K562 (cell line): Measurements from ENCODE around the gene EIPR1. TPM values are rescaled to one million over a fixed set of nuclear protein-coding genes. Genes with fewer than 3 reads are reported as not detected.

Source experiments
- ATAC-seq: fragments of 200-7000 bp; cut with Tn5 transposase; 3 replicates; pipeline ENCODE4 v1.9.1; 2020; ENCODE audit warnings: moderate library complexity
- BruUV-seq: library from RNA; stranded (reverse); fragments of 400-500 nt; replicated peaks from 2 replicates; lab custom pipeline; 2021; lab: Mats Ljungman, UMichigan
- CTCF ChIA-PET: fragments of 300-600 bp; formaldehyde crosslinking; extraction: SDS; loops from one replicate; lab custom pipeline; 2021; ENCODE audit warnings: low intra/inter-chr PET ratio; lab: Yijun Ruan, JAX
- POLR2A ChIA-PET: fragments of 300-600, 350-650 bp; sonication (Branson Sonifier 250); formaldehyde crosslinking; extraction: SDS; loops from one replicate; lab custom pipeline; 2021; ENCODE audit warnings: antibody characterized with exemption, inconsistent platforms; lab: Yijun Ruan, JAX
- DNase-seq, 4 experiments: peaks; one replicate each; pipeline versions ENCODE4 v3.0.0 to v3.0.0-alpha.2; 2011 to 2018; ENCODE audit warnings: low spot score in 3 of 4, mixed read lengths in 3 of 4; ENCODE audit errors: extremely low read depth in 1 of 4
- FAIRE-seq: peaks from 2 replicates; lab custom pipeline; 2011; peaks lifted over from hg19 to GRCh38; lab: Jason Lieb, UNC
- H2AFZ ChIP-seq: 2 replicates; pipeline ENCODE4 v1.6.0; 2011; ENCODE audit warnings: low read depth, low read length, control low read depth, inconsistent platforms
- H3K27ac ChIP-seq: fragments of 200-600 bp; 3 replicates; pipeline ENCODE4 v1.8.0; 2011; ENCODE audit warnings: low read depth, mild to moderate bottlenecking, control low read depth, inconsistent platforms, low read length, moderate library complexity, mixed read lengths; ENCODE audit errors: extremely low read depth
- H3K27me3 ChIP-seq, 2 experiments: fragments of 300-600 bp in 1 of 2; 2 replicates in 1 of 2; 3 replicates in 1 of 2; pipeline versions ENCODE4 v1.6.0 to v1.8.0; 2011; ENCODE audit warnings: inconsistent platforms in 2 of 2, low read length in 2 of 2, mild to moderate bottlenecking in 1 of 2, mixed read lengths in 1 of 2, moderate library complexity in 1 of 2; ENCODE audit not compliant: control insufficient read depth in 2 of 2, insufficient read depth in 2 of 2
- H3K36me3 ChIP-seq: fragments of 300-600 bp; 3 replicates; pipeline ENCODE4 v1.8.0; 2011; ENCODE audit warnings: mild to moderate bottlenecking, low read length, inconsistent platforms; ENCODE audit not compliant: control insufficient read depth, insufficient read depth
- H3K4me1 ChIP-seq, 2 experiments: fragments of 200-600 bp in 1 of 2; replicated peaks in 1 of 2; 2 replicates in 1 of 2; 3 replicates in 1 of 2; pipeline versions ENCODE4 v1.5.1 to v1.8.0; 2011; ENCODE audit warnings: inconsistent platforms in 2 of 2, low read length in 2 of 2, mild to moderate bottlenecking in 1 of 2, mixed read lengths in 1 of 2, moderate library complexity in 1 of 2; ENCODE audit not compliant: control insufficient read depth in 2 of 2, insufficient read depth in 2 of 2
- H3K4me2 ChIP-seq: 2 replicates; pipeline ENCODE4 v1.6.1; 2011; ENCODE audit warnings: low read length, control low read depth, inconsistent platforms, mixed read lengths; ENCODE audit not compliant: insufficient read depth
- H3K4me3 ChIP-seq: fragments of 200-600 bp; sonication (generic), shearing (Covaris generic); 2 replicates; pipeline ENCODE4 v1.5.1; 2016; ENCODE audit warnings: control low read depth, inconsistent platforms
- H3K79me2 ChIP-seq: fragments of 200-600 bp; 3 replicates; pipeline ENCODE4 v1.8.0; 2011; ENCODE audit warnings: low read length, inconsistent platforms; ENCODE audit not compliant: control insufficient read depth, insufficient read depth
- H3K9ac ChIP-seq, 2 experiments: 2 replicates each; pipeline versions ENCODE4 v1.6.0 to v1.6.1; 2011; ENCODE audit warnings: low read depth in 2 of 2, low read length in 2 of 2, control low read depth in 1 of 2, inconsistent platforms in 1 of 2, mild to moderate bottlenecking in 1 of 2, mixed read lengths in 1 of 2; ENCODE audit not compliant: insufficient read depth in 1 of 2
- H3K9me1 ChIP-seq: one replicate; pipeline ENCODE4 v1.6.0; 2011; ENCODE audit warnings: inconsistent platforms, mild to moderate bottlenecking, low read length, moderate library complexity; ENCODE audit not compliant: control insufficient read depth, insufficient read depth
- H3K9me3 ChIP-seq: replicated peaks from 2 replicates; pipeline ENCODE4 v1.5.1; 2011; ENCODE audit warnings: low read depth, low read length, inconsistent platforms; ENCODE audit not compliant: control insufficient read depth, insufficient read depth
- H4K20me1 ChIP-seq: replicated peaks from 2 replicates; pipeline ENCODE4 v1.6.1; 2011; ENCODE audit warnings: low read length, inconsistent platforms, mixed read lengths; ENCODE audit not compliant: control insufficient read depth, insufficient read depth
- KDM2B ChIP-seq: fragments of 250-450 bp; sonication (Bioruptor Pico); IDR thresholded peaks from 2 replicates; pipeline ENCODE4 v1.8.0; 2021; ENCODE audit warnings: mild to moderate bottlenecking, moderate library complexity
- LEF1 ChIP-seq: fragments of 450-650 bp; IDR thresholded peaks from 2 replicates; pipeline ENCODE4 v1.6.1; 2016; ENCODE audit warnings: mild to moderate bottlenecking
- NFYB ChIP-seq: IDR thresholded peaks from 2 replicates; pipeline ENCODE4 v1.6.1; 2011; ENCODE audit warnings: mild to moderate bottlenecking, moderate library complexity; ENCODE audit not compliant: insufficient read length; ENCODE audit errors: extremely low read depth
- RBM34 ChIP-seq: fragments of 200-400 bp; formaldehyde crosslinking; IDR thresholded peaks from 2 replicates; pipeline ENCODE4 v1.6.1; 2018; ENCODE audit warnings: low read length, borderline replicate concordance; ENCODE audit not compliant: insufficient read depth
- ZNF41 ChIP-seq: fragments of 250-450 bp; sonication (Bioruptor Pico); conservative IDR thresholded peaks from 2 replicates; pipeline ENCODE4 v1.4.0; 2020; ENCODE audit warnings: mild to moderate bottlenecking
- ZNF592 ChIP-seq: fragments of 450-650 bp; IDR thresholded peaks from 2 replicates; pipeline ENCODE4 v1.6.1; 2017; ENCODE audit warnings: antibody characterized with exemption, mild to moderate bottlenecking
- WGBS: fragments of 100-300 bp; shearing (Covaris generic); methylation state at CpG from one replicate; pipeline ENCODE4 v1.1.6; 2016; ENCODE audit warnings: low coverage, mixed read lengths; ENCODE audit not compliant: insufficient coverage; ENCODE audit errors: missing lambda C conversion rate; 5-methylcytosine and 5-hydroxymethylcytosine counted together
- in situ Hi-C: fragments of 300-500 bp; cut with MboI; formaldehyde crosslinking; loops from 4 replicates; pipeline ENCODE4 v1.15.0; 2018; ENCODE audit warnings: inconsistent platforms, mixed read lengths
- intact Hi-C: fragments of 100-400 bp; cut with micrococcal nuclease; formaldehyde crosslinking; loops from 2 replicates; pipeline ENCODE4 v1.14.2; 2022
- polyA plus RNA-seq, 8 experiments: library from polyadenylated mRNA; depleted of rRNA in 4 of 8; stranded (reverse) in 5 of 8; unstranded in 3 of 8; fragments of >200 nt; fragmentation: Nextera tagmentation in 2 of 8; fragmentation: Illumina TruSeq in 1 of 8; extraction: Ambion mirVana in 2 of 8; extraction: Trizol in 1 of 8; gene quantifications; 2 replicates each; pipeline versions ENCODE4 v1.2.1 to v1.2.3, GENCODE V29; 2011 to 2014; ENCODE audit warnings: inconsistent platforms in 1 of 8, missing spikeins in 1 of 8
- total RNA-seq, 7 experiments: library from RNA; depleted of rRNA in 6 of 7; stranded (reverse); fragments of >200 nt in 6 of 7; fragmentation: Illumina TruSeq in 2 of 7; extraction: Trizol in 2 of 7; gene quantifications; 2 replicates each; pipeline versions ENCODE4 v1.2.1 to v1.2.3, GENCODE V29; 2011 to 2021; ENCODE audit warnings: low replicate concordance in 1 of 7
- TF ChIP-seq, protein P1 (sequence below), 2 experiments: fragments of 450-650 bp; IDR thresholded peaks; 2 replicates each; pipeline ENCODE4 v1.6.1; 2016; ENCODE audit warnings: mild to moderate bottlenecking in 2 of 2, borderline replicate concordance in 1 of 2, low read depth in 1 of 2, moderate library complexity in 1 of 2

The EIPR1 gene
- total and polyA plus RNA-seq, 9 of the 15 experiments (the other 6 are each of a cell fraction or from before 2014, with no cell fraction given): 19.9 to 54.4 (median 35.9) TPM

DNA sequence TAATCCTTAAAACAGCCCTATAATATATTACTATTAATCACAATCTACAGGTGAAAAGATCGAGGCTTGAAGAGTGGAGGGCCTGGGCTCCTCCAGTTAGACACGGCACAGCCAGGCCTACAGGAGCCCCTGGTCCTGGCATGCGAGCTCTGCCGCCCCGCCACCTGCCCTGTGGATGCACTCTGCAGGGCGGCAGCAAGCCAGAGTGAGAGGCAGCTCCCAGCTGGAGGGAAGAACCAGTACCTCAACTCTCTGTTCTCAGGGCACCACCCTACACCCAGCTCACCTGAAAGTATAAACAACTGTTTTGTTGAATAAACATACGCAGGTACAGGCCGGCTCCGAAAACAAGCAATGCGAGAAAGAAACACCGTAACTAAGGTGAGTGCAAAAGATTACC, 34.6 kb downstream of the EIPR1 start:
- WGBS: 92% methylated on average over 10 of the region's 11 CpGs
- no peak overlapping the region for H3K27ac ChIP-seq
- no peak overlapping the region for H3K4me2 ChIP-seq
- FAIRE-seq (no peak), ATAC-seq (no peak), DNase-seq (no peak)
- no peaks in the 10 kb centered on the region for H3K27me3 ChIP-seq
- H3K9me1 ChIP-seq: no peaks in the 10 kb centered on the region
- 0 out of 2 replicates have a peak, but pooled peaks cover 2% of the 10 kb centered on the region for H3K9me3 ChIP-seq
- no peak overlapping the region for H3K9ac ChIP-seq
- H3K4me3 ChIP-seq: no peak overlapping the region
- H3K79me2 ChIP-seq: no peaks in the 10 kb centered on the region
- TF ChIP-seq KDM2B (CRISPR knock-in tag) (no peak), LEF1 (no peak), ZNF592 (no peak), ZNF41 (CRISPR knock-in tag) (no peak), NFYB (no peak), RBM34 (no peak)
- TF ChIP-seq, protein P1, sequence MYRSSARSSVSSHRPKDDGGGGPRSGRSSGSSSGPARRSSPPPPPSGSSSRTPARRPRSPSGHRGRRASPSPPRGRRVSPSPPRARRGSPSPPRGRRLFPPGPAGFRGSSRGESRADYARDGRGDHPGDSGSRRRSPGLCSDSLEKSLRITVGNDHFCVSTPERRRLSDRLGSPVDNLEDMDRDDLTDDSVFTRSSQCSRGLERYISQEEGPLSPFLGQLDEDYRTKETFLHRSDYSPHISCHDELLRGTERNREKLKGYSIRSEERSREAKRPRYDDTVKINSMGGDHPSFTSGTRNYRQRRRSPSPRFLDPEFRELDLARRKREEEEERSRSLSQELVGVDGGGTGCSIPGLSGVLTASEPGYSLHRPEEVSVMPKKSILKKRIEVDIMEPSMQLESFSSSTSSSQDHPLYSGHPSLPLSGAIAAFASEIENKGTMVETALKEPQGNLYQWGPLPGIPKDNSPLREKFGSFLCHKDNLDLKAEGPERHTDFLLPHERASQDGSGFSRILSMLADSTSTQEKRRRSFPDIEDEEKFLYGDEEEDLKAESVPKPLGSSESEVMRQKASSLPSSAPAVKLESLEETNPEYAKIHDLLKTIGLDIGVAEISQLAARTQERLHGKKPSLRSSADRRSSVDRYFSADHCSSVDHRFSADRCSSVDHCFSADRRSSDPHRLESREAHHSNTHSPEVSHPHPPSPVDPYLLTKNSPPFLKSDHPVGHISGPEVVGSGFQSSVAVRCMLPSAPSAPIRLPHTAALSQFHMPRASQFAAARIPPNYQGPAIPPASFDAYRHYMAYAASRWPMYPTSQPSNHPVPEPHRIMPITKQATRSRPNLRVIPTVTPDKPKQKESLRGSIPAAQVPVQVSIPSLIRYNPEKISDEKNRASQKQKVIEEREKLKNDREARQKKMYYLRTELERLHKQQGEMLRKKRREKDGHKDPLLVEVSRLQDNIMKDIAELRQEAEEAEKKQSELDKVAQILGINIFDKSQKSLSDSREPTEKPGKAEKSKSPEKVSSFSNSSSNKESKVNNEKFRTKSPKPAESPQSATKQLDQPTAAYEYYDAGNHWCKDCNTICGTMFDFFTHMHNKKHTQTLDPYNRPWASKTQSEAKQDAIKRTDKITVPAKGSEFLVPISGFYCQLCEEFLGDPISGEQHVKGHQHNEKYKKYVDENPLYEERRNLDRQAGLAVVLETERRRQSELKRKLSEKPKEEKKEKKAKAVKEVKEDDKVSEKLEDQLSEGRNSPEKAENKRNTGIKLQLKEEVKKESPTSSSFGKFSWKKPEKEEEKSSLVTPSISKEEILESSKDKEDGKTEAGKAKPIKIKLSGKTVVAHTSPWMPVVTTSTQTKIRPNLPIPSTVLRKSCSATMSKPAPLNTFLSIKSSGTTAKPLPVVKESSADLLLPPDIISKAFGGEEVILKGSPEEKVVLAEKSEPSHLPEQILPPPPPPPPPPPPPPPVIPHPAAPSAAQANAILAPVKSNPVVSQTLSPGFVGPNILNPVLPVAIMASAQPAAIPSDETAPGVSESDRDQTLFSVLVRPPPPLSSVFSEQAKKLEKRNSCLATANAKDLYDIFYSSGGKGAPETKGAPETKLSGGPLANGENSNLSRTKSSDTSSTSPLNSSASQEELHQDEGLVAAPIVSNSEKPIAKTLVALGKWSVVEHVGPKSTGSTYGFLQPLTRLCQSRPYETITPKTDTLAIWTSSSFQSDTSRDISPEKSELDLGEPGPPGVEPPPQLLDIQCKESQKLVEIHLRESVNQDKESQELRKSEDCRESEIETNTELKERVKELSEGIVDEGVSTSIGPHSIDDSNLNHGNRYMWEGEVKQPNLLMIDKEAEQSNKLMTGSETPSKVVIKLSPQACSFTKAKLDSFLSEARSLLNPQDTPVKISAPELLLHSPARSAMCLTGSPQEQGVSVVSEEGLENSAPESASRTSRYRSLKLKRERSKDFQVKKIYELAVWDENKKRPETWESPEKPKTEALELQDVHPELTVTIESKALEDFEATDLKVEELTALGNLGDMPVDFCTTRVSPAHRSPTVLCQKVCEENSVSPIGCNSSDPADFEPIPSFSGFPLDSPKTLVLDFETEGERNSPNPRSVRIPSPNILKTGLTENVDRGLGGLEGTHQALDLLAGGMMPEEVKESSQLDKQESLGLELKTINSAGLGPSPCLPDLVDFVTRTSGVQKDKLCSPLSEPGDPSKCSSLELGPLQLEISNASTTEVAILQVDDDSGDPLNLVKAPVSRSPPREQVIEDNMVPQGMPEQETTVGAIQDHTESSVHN (IDR thresholded peaks at IDR 0.05; ENCODE audit: borderline replicate concordance in 1 of 2, low read depth in 1 of 2): no peak
- TF ChIP-seq, all 486 proteins: peak for 0
- Histone ChIP-seq H2AFZ (no peak overlapping the region), H4K20me1 (no peaks in the 10 kb centered on the region), H3K36me3 (peaks cover 11% of the 10 kb centered on the region; the same call in 2 of the 3 replicates), H3K4me1 (no peaks in the 10 kb centered on the region)
- ChIA-PET CTCF (no interaction called here), POLR2A (no interaction called here)
- no TSS peak for BruUV-seq
- intact Hi-C loops (no loop called here), in situ Hi-C loops (no loop called here)
